ENCODE data around the gene SETDB2. TPM values are rescaled to one million over a fixed set of nuclear protein-coding genes. Genes with fewer than 3 reads are reported as not detected.

Gene SETDB2
- total and polyA plus RNA-seq, 2 of the 13 experiments (the other 11 are each of a cell fraction or from before 2014, with no cell fraction given): 8.1 to 8.7 TPM

- TF ChIP-seq DMTF1 (CRISPR knock-in tag; IDR thresholded peaks at IDR 0.05) (no peak), PBX3 (CRISPR knock-in tag; IDR thresholded peaks at IDR 0.05; ENCODE audit: borderline replicate concordance) (no peak), ZNF333 (CRISPR knock-in tag; IDR thresholded peaks at IDR 0.05; ENCODE audit: borderline replicate concordance) (no peak), DR1 (CRISPR knock-in tag; IDR thresholded peaks at IDR 0.05) (peak; percentile 75), ZNF317 (CRISPR knock-in tag; IDR thresholded peaks at IDR 0.05) (peak; percentile 76; the same call in 1 of the 2 replicates), ZNF672 (CRISPR knock-in tag; IDR thresholded peaks at IDR 0.05) (no peak), TRIM22 (IDR thresholded peaks at IDR 0.05) (no peak), NCOA1 (CRISPR knock-in tag; IDR thresholded peaks at IDR 0.05) (peak; percentile 73; the same call in 1 of the 2 replicates), RBM22 (optimal IDR thresholded peaks at IDR 0.05; ENCODE audit: low read length) (peak; percentile 21), ZBTB2 (CRISPR knock-in tag; IDR thresholded peaks at IDR 0.05; ENCODE audit: low read depth) (peak; percentile 94), ELF1 (CRISPR knock-in tag; IDR thresholded peaks at IDR 0.05) (peak; percentile 63), ZNF879 (CRISPR knock-in tag; IDR thresholded peaks at IDR 0.05) (no peak), UBTF (CRISPR knock-in tag; IDR thresholded peaks at IDR 0.05) (peak; percentile 96), MYPOP (CRISPR knock-in tag; IDR thresholded peaks at IDR 0.05) (peak; percentile 89; the same call in 1 of the 2 replicates), ZNF343 (CRISPR knock-in tag; IDR thresholded peaks at IDR 0.05) (peak; percentile 92; the same call in 1 of the 2 replicates), ZBTB37 (CRISPR knock-in tag; IDR thresholded peaks at IDR 0.05) (peak; percentile 71), ZNF660 (CRISPR knock-in tag; IDR thresholded peaks at IDR 0.05; ENCODE audit: borderline replicate concordance, low read depth) (no peak)
These were observed at the start of gene SETDB2, which contains the start of gene CAB39L (continued) for GRCh38 chr13:49443704-49444523.
